ENCODE results near the gene APC2. TPM values are rescaled to one million over a fixed set of nuclear protein-coding genes. Genes with fewer than 3 reads are reported as not detected.

The APC2 gene
- total and polyA plus RNA-seq, 2 donors (not counting 1 experiment from before 2014, with no cell fraction given) = 0.12 to 0.16 TPM

GRCh38 chr19:1492474-1493006, 42.6 kb downstream of the APC2 start:
- Histone ChIP-seq H3K4me2 (replicated peaks; ENCODE audit: low read depth, low read length, poor library complexity, severe bottlenecking) (no peak overlapping the region), H3K79me2 (ENCODE audit: control insufficient read depth, insufficient read depth, low read length) (no peaks in the 10 kb centered on the region), H2AFZ (ENCODE audit: insufficient read depth, low read depth, low read length, poor library complexity, severe bottlenecking) (no peak overlapping the region), H3K9me3 (ENCODE audit: control extremely low read depth in 1 of 3, control insufficient read depth in 2 of 3, insufficient read depth in 1 of 3, low read length in 2 of 3) (peaks cover 0 to 12% (median 0%) of the 10 kb centered on the region in 3 donors), H3K36me3 (replicated peaks in 1 of 2; ENCODE audit: control extremely low read depth in 1 of 2, control insufficient read depth in 1 of 2, extremely low read depth in 1 of 2, insufficient read depth in 2 of 2, low read length in 1 of 2) (no peaks in the 10 kb centered on the region), H3K9ac (ENCODE audit: low read length) (no peak overlapping the region), H3K4me3 (ENCODE audit: control extremely low read depth in 1 of 5, extremely low read depth in 1 of 5, insufficient read depth in 1 of 5, low read depth in 2 of 5, low read length in 4 of 5) (no peak overlapping the region), H3K27me3 (replicated peaks in 1 of 4; ENCODE audit: control extremely low read depth in 1 of 4, control insufficient read depth in 3 of 4, insufficient read depth in 4 of 4, low read length in 3 of 4) (peaks cover 0 to 12% (median 1%) of the 10 kb centered on the region in 4 experiments), H4K20me1 (ENCODE audit: control insufficient read depth, insufficient read depth, low read length, poor library complexity, severe bottlenecking) (no peaks in the 10 kb centered on the region), H3K27ac (ENCODE audit: low read length in 2 of 2) (no peak overlapping the region), H3K4me1 (ENCODE audit: control insufficient read depth in 2 of 2, insufficient read depth in 2 of 2, low read length in 2 of 2) (peaks cover 14 to 17% of the 10 kb centered on the region in 2 donors)
- Mint-ChIP-seq H3K9me3 (ENCODE audit: insufficient read depth) (no peaks in the 10 kb centered on the region), H3K4me1 (peaks cover 15% of the 10 kb centered on the region), H3K27ac (no peak overlapping the region), H3K4me3 (peak overlapping the region; percentile 23), H3K27me3 (peaks cover 4% of the 10 kb centered on the region)
- DNase-seq (no peak), ATAC-seq (ENCODE audit: low read depth) (no peak)
- CTCF ChIA-PET = no interaction called here
- 89% methylated on average over 8 of the region's 10 CpGs for WGBS (ENCODE audit: insufficient coverage)
- TF ChIP-seq CTCF (IDR thresholded peaks at IDR 0.05) = no peak
- no peak for TF ChIP-seq EZH2 (IDR thresholded peaks at IDR 0.05; ENCODE audit: borderline replicate concordance, insufficient read depth, low read depth, low read length, poor library complexity, severe bottlenecking)
- POLR2A ChIA-PET = interaction anchor here (0.6 kb wide), 1 partner anchor 316 kb away, joined by 5 read pairs; no protein-coding TSS in a partner anchor
- intact Hi-C loops (cut with micrococcal nuclease) = no loop called here

GRCh38 chr19:1494115-1494815, 44.3 kb downstream of the APC2 start:
- Mint-ChIP-seq H3K4me3 (no peak overlapping the region), H3K4me1 (peaks cover 15% of the 10 kb centered on the region), H3K27ac (no peak overlapping the region), H3K9me3 (ENCODE audit: insufficient read depth) (no peaks in the 10 kb centered on the region), H3K27me3 (peaks cover 4% of the 10 kb centered on the region)
- Histone ChIP-seq H3K9ac (ENCODE audit: low read length) (no peak overlapping the region), H3K4me2 (replicated peaks; ENCODE audit: low read depth, low read length, poor library complexity, severe bottlenecking) (no peak overlapping the region), H3K9me3 (ENCODE audit: control extremely low read depth in 1 of 3, control insufficient read depth in 2 of 3, insufficient read depth in 1 of 3, low read length in 2 of 3) (peaks cover 0 to 8% (median 0%) of the 10 kb centered on the region in 3 donors), H3K36me3 (replicated peaks in 1 of 2; ENCODE audit: control extremely low read depth in 1 of 2, control insufficient read depth in 1 of 2, extremely low read depth in 1 of 2, insufficient read depth in 2 of 2, low read length in 1 of 2) (no peaks in the 10 kb centered on the region), H3K27ac (ENCODE audit: low read length in 2 of 2) (no peak overlapping the region), H3K27me3 (replicated peaks in 1 of 4; ENCODE audit: control extremely low read depth in 1 of 4, control insufficient read depth in 3 of 4, insufficient read depth in 4 of 4, low read length in 3 of 4) (peaks cover 0 to 17% (median 4%) of the 10 kb centered on the region in 4 experiments), H3K4me1 (ENCODE audit: control insufficient read depth in 2 of 2, insufficient read depth in 2 of 2, low read length in 2 of 2) (peaks cover 13 to 17% of the 10 kb centered on the region in 2 donors), H2AFZ (ENCODE audit: insufficient read depth, low read depth, low read length, poor library complexity, severe bottlenecking) (no peak overlapping the region), H3K79me2 (ENCODE audit: control insufficient read depth, insufficient read depth, low read length) (no peaks in the 10 kb centered on the region), H3K4me3 (ENCODE audit: control extremely low read depth in 1 of 5, extremely low read depth in 1 of 5, insufficient read depth in 1 of 5, low read depth in 2 of 5, low read length in 4 of 5) (no peak overlapping the region), H4K20me1 (ENCODE audit: control insufficient read depth, insufficient read depth, low read length, poor library complexity, severe bottlenecking) (no peaks in the 10 kb centered on the region)
- no peak for TF ChIP-seq EZH2 (IDR thresholded peaks at IDR 0.05; ENCODE audit: borderline replicate concordance, insufficient read depth, low read depth, low read length, poor library complexity, severe bottlenecking)
- TF ChIP-seq CTCF (IDR thresholded peaks at IDR 0.05) = no peak
- POLR2A ChIA-PET = no interaction called here
- CTCF ChIA-PET = no interaction called here
- ATAC-seq (ENCODE audit: low read depth) = no peak
- intact Hi-C loops (cut with micrococcal nuclease) = no loop called here
- DNase-seq = no peak
- 80% methylated on average over 12 of the region's 15 CpGs for whole genome bisulfite sequencing (ENCODE audit: insufficient coverage)
